Chondrocyte (in vitro differentiated cells): ENCODE measurements around the gene ASB18. TPM values are rescaled to one million over a fixed set of nuclear protein-coding genes. Genes with fewer than 3 reads are reported as not detected.

Source experiments
- DNase-seq: peaks from one replicate; pipeline ENCODE4 v3.0.0; 2021; ENCODE audit warnings: mixed read lengths, low spot score
- H3K27ac Mint-ChIP-seq: one replicate; pipeline ENCODE4 v1.8.0; 2021; ENCODE audit warnings: mild to moderate bottlenecking, moderate library complexity, mixed read lengths; ENCODE audit not compliant: unreplicated experiment
- H3K27me3 Mint-ChIP-seq: 2 replicates; pipeline ENCODE4 v1.8.0; 2021; ENCODE audit warnings: low read depth, mixed read lengths
- H3K36me3 Mint-ChIP-seq: 2 replicates; pipeline ENCODE4 v1.8.0; 2021; ENCODE audit warnings: low read depth, mixed read lengths
- H3K4me1 Mint-ChIP-seq: 2 replicates; pipeline ENCODE4 v1.8.0; 2021; ENCODE audit warnings: low read depth, mild to moderate bottlenecking, mixed read lengths
- H3K4me3 Mint-ChIP-seq: one replicate; pipeline ENCODE4 v1.8.0; 2021; ENCODE audit warnings: mild to moderate bottlenecking, moderate library complexity, mixed read lengths; ENCODE audit not compliant: unreplicated experiment
- H3K9me3 Mint-ChIP-seq: 2 replicates; pipeline ENCODE4 v1.8.0; 2021; ENCODE audit warnings: low read depth, mixed read lengths
- CTCF ChIP-seq: fragments of 200-600 bp; sonication (generic); IDR thresholded peaks from 2 replicates; pipeline ENCODE4 v1.5.0; 2021; ENCODE audit warnings: antibody characterized with exemption, mild to moderate bottlenecking, moderate library complexity
- total RNA-seq: library from RNA; stranded (reverse); gene quantifications from 3 replicates; pipeline ENCODE4 v1.2.1, GENCODE V29; 2021

The ASB18 gene
- total RNA-seq, 1 donor from 2014 or later: not detected

- H3K36me3 Mint-ChIP-seq: peaks cover 17% of the 10 kb centered on the region
- H3K27me3 Mint-ChIP-seq: no peaks in the 10 kb centered on the region
- TF ChIP-seq CTCF: no peak
- no peaks in the 10 kb centered on the region for H3K4me1 Mint-ChIP-seq
- no peak overlapping the region for H3K27ac Mint-ChIP-seq
- H3K9me3 Mint-ChIP-seq: peaks cover 17% of the 10 kb centered on the region
- H3K4me3 Mint-ChIP-seq: no peak overlapping the region
- DNase-seq: no peak
Measured at GRCh38 chr2:236221798-236222197, 42.4 kb downstream of the ASB18 start.

GRCh38 chr2:236219411-236219810, 44.8 kb downstream of the ASB18 start:
- Mint-ChIP-seq H3K4me3 (no peak overlapping the region), H3K36me3 (peaks cover 16% of the 10 kb centered on the region), H3K9me3 (peaks cover 12% of the 10 kb centered on the region), H3K27ac (no peak overlapping the region), H3K4me1 (no peaks in the 10 kb centered on the region), H3K27me3 (no peaks in the 10 kb centered on the region)
- no peak for TF ChIP-seq CTCF
- DNase-seq: no peak

GRCh38 chr2:236217926-236218325, 46.3 kb downstream of the ASB18 start:
- DNase-seq: no peak
- no peaks in the 10 kb centered on the region for H3K9me3 Mint-ChIP-seq
- H3K4me3 Mint-ChIP-seq: no peak overlapping the region
- no peak for TF ChIP-seq CTCF
- H3K27ac Mint-ChIP-seq: no peak overlapping the region
- no peaks in the 10 kb centered on the region for H3K27me3 Mint-ChIP-seq
- peaks cover 7% of the 10 kb centered on the region for H3K36me3 Mint-ChIP-seq
- H3K4me1 Mint-ChIP-seq: no peaks in the 10 kb centered on the region

- Mint-ChIP-seq H3K27me3 (no peaks in the 10 kb centered on the region), H3K36me3 (peaks cover 6% of the 10 kb centered on the region), H3K9me3 (no peaks in the 10 kb centered on the region), H3K4me3 (no peak overlapping the region), H3K4me1 (no peaks in the 10 kb centered on the region), H3K27ac (no peak overlapping the region)
- DNase-seq: no peak
- no peak for TF ChIP-seq CTCF
Measured at GRCh38 chr2:236216711-236217110, 47.5 kb downstream of the ASB18 start.

- no peak for DNase-seq
Measured at GRCh38 chr2:236215761-236216333, 48.4 kb downstream of the ASB18 start.

More at GRCh38 chr2:236215761-236216333, 48.4 kb downstream of the ASB18 start:
- Mint-ChIP-seq H3K4me3 (no peak overlapping the region), H3K4me1 (no peaks in the 10 kb centered on the region), H3K27me3 (no peaks in the 10 kb centered on the region), H3K36me3 (peaks cover 2% of the 10 kb centered on the region), H3K9me3 (no peaks in the 10 kb centered on the region), H3K27ac (no peak overlapping the region)
- no peak for TF ChIP-seq CTCF
